H1 (cell line): Measurements from ENCODE around the gene DLG1. TPM values are rescaled to one million over a fixed set of nuclear protein-coding genes. Genes with fewer than 3 reads are reported as not detected.

Experiments
- BACH1 ChIP-seq: IDR thresholded peaks from 2 replicates; pipeline ENCODE4 v1.6.1; 2012; ENCODE audit warnings: low read length, improper control_type of control experiment
- CHD7 ChIP-seq: fragments of 300-600 bp; sonication (generic); IDR thresholded peaks from 2 replicates; pipeline ENCODE4 v1.7.1; 2012; ENCODE audit warnings: low read length, moderate library complexity, mild to moderate bottlenecking, inconsistent platforms; ENCODE audit not compliant: insufficient replicate concordance
- EP300 ChIP-seq, 2 experiments: IDR thresholded peaks; 1 replicate in 1 of 2; 2 replicates in 1 of 2; pipeline ENCODE4 v1.6.1; 2011 to 2012; ENCODE audit warnings: low read depth in 2 of 2, low read length in 2 of 2, mild to moderate bottlenecking in 2 of 2, borderline replicate concordance in 1 of 2, inconsistent platforms in 1 of 2, moderate library complexity in 1 of 2
- FOSL1 ChIP-seq: IDR thresholded peaks from 2 replicates; pipeline ENCODE4 v1.6.1; 2011; ENCODE audit warnings: mild to moderate bottlenecking, low read depth, low read length, moderate library complexity; ENCODE audit not compliant: insufficient read depth
- NANOG ChIP-seq: IDR thresholded peaks from 2 replicates; pipeline ENCODE4 v1.6.1; 2011; ENCODE audit warnings: low read length, low read depth, mild to moderate bottlenecking, inconsistent platforms; ENCODE audit not compliant: insufficient read depth, poor library complexity, severe bottlenecking
- TBP ChIP-seq: IDR thresholded peaks from 2 replicates; pipeline ENCODE4 v1.6.1; 2011; ENCODE audit warnings: low read depth, low read length, improper control_type of control experiment
- USF2 ChIP-seq: IDR thresholded peaks from 2 replicates; pipeline ENCODE4 v1.6.1; 2011; ENCODE audit warnings: low read length, improper control_type of control experiment
- polyA plus RNA-seq, 7 experiments: library from polyadenylated mRNA; depleted of rRNA in 3 of 7; stranded (reverse) in 5 of 7; unstranded in 2 of 7; fragments of >200 nt in 5 of 7; fragments of 200-250 nt in 2 of 7; gene quantifications; 1 replicate in 5 of 7; 2 replicates in 1 of 7; 4 replicates in 1 of 7; pipeline versions ENCODE4 v1.2.1 to v1.2.3, GENCODE V29; 2011 to 2013; ENCODE audit warnings: missing spikeins in 2 of 7, mixed read lengths in 2 of 7
- total RNA-seq: library from RNA; stranded (reverse); fragmentation: NEBNext Ultra II Directional; extraction: Animal tissue kit (Norgen Biotek cat#: 25700); gene quantifications from 2 replicates; pipeline ENCODE4 v1.2.1, GENCODE V29; 2021
- TF ChIP-seq, protein P1 (sequence below): IDR thresholded peaks from 2 replicates; pipeline ENCODE4 v1.6.1; 2012; ENCODE audit warnings: inconsistent platforms

The DLG1 gene
- total and polyA plus RNA-seq, 2 of the 8 experiments (the other 6 are each of a cell fraction or from before 2014, with no cell fraction given), result 13.4 to 78.8 TPM

DNA sequence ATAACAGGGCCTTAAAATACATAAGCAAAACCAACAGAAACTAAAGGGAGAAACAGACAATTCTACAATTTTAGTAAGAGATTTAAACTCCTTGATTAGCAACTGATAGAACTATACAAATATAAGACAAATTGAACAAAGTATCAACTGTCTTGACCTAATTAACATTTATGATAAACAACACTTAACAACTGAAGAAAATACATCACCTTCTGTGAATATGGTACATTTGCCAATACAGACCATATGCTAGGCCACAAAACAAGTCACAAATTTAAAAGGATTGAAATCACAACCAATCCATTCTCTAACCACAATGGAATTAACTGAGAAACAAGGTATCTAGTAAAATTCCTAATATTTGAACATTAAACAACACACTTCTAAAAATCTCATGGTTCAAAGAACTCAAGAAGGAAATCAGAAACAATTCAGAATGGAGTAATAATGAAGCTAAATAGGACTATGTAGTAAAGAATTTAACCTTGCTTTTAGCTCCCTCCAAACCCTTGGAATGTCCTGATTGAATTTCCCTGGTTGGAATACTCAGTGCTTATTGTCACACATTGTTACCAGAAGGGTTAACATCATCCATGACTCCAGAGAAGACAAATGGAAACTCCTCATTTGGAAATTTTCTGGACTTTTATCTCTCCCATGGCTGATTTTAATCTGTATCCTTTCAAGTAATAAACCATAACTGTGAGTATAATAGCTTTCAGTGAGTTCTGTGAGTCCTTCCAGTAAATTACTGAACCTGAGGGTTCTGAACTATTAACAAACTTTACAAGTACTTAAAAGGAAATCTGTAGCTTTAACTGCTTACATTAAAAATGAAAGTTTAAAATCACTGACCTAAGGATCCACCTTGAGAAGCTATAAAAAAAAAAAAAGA, 88.8 kb downstream of the DLG1 start (continued):
- no peak for TF ChIP-seq CHD7
- no peak for TF ChIP-seq BACH1
- no peak for TF ChIP-seq TBP
- TF ChIP-seq FOSL1, result no peak
- TF ChIP-seq, protein P1, sequence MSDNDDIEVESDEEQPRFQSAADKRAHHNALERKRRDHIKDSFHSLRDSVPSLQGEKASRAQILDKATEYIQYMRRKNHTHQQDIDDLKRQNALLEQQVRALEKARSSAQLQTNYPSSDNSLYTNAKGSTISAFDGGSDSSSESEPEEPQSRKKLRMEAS, result no peak
- TF ChIP-seq USF2, result no peak
- TF ChIP-seq NANOG, result no peak
- no peak for TF ChIP-seq EP300 (IDR thresholded peaks at IDR 0.05; ENCODE audit: borderline replicate concordance in 1 of 2, low read depth in 2 of 2, low read length in 2 of 2)
